Placental epithelial cell (primary cell): ENCODE data around the gene ZNF182. TPM values are rescaled to one million over a fixed set of nuclear protein-coding genes. Genes with fewer than 3 reads are reported as not detected.

ENCODE experiments used
- total RNA-seq: library from RNA; depleted of rRNA; stranded (reverse); fragments of >200 nt; gene quantifications from 2 replicates; pipeline ENCODE4 v1.2.3, GENCODE V29; 2012

ZNF182 gene
- total RNA-seq, result 2.3 and 4.7 TPM in 2 replicates

GRCh38 chrX:48003758-48004457 lies at the start of gene ZNF182:
TSS of gene ZNF182 (minus strand) at chrX:48003989. CDS start at chrX:48002609, 1,380 bp downstream.

GRCh38 chrX:48006688-48007087 lies 2.9 kb upstream of the ZNF182 start, which contains the start of gene SPACA5:
TSS of gene SPACA5 (plus strand) at chrX:48006988. CDS start at chrX:48007803, 815 bp downstream.

Other genes with a start within 250 kb of the ZNF182 start
- gene ZNF81, start 167.1 kb downstream of the ZNF182 start, total RNA-seq, result 4.7 and 5.3 TPM in 2 replicates
- gene SPACA5, start 3.0 kb upstream of the ZNF182 start, total RNA-seq, result not detected in 2 replicates
- 2.2 and 5.5 TPM in 2 replicates for gene ZNF630, start 67.7 kb upstream of the ZNF182 start, total RNA-seq
- gene SPACA5B, start 126.6 kb upstream of the ZNF182 start, total RNA-seq, result not detected in 2 replicates
- not detected in 2 replicates for gene SSX5, start 192.8 kb upstream of the ZNF182 start, total RNA-seq